DMS153 (cell line): ENCODE measurements around the gene ITGA8.

Experiments used
- DNase-seq: peaks from one replicate; lab custom pipeline; 2025; lab: John Stamatoyannopoulos, UW

Gene ITGA8

DNA sequence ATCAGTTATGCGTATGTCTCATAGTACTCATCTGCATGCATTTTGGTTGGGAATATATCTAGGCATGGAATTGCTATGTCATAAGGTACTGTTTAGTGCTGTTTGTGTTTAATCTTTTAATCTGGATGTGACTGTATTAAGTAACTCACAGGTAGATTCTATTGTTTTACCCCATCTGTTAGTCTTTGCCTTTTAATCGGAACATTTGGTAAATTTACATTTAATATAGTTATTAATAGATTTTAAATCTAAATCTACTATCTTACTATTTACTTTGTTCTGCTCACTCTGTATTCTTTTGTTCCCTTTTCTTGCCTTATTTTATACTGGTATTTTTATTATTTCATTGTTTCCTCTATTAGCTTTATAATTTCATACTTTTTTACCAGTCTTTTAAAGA, 10.6 kb upstream of the ITGA8 start:
- no peak for DNase-seq

GRCh38 chr10:15729890-15730289, 10.2 kb upstream of the ITGA8 start:
- DNase-seq, result no peak

DNA sequence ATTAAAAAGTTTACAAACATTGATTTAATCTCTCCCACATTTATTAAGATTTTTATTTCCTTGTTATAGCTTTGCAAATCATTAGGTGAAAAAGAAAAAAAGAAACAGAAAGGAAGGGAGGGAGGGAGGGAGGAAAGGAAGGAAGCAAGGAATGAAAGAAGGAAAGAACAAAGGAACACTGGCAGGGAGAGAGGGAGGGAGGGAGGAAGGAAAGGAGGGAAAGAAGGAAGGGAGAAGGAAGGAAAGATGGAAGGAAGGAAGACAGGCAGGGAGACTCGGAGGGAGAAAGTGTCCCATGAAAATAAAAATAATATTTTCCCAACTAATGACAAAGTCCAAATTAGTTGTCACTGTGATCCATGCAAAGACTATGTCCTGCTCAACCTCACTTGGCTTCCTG, 6.3 kb upstream of the ITGA8 start:
- no peak for DNase-seq

GRCh38 chr10:15725603-15726002, 5.9 kb upstream of the ITGA8 start:
- DNase-seq, result no peak

DNA sequence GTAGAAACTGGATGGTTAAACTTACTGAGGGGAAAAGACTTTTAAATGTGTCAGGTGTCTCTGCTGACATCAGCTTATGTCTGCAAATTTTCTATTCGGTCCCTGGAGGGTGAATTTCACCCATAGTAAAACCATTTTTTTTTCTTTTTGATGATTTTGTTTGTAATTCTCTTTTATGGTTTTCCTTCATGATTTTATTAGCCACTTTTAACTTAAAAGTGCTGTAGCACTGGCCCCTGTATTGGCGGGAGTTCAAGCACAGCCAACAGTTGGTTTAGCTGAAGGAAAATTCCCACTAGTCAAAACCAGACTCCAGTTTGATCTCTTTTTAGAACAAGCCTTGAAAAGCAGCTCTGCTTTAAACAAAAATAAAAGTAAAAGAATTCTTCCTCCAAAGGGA, 5.0 kb upstream of the ITGA8 start:
- no peak for DNase-seq

DNA sequence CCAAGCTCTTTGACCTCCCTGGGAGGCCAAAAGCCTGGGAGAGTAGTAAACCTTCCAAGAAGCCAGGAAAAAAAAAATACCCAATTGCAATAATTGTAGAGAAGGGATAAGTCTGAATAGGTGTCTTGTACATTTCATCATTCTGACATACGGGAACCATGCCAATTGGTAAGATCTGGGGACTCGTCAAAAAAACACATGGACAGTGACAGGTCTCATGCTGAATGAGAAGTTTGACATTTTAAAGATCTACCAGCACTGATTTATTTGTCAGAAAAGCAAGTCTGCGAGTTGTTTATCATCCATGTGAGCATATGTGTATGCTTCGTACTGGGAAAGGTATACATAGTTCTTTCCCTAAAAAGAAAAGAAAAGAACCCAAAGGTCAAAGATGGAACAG, 4.1 kb upstream of the ITGA8 start:
- no peak for DNase-seq

DNA sequence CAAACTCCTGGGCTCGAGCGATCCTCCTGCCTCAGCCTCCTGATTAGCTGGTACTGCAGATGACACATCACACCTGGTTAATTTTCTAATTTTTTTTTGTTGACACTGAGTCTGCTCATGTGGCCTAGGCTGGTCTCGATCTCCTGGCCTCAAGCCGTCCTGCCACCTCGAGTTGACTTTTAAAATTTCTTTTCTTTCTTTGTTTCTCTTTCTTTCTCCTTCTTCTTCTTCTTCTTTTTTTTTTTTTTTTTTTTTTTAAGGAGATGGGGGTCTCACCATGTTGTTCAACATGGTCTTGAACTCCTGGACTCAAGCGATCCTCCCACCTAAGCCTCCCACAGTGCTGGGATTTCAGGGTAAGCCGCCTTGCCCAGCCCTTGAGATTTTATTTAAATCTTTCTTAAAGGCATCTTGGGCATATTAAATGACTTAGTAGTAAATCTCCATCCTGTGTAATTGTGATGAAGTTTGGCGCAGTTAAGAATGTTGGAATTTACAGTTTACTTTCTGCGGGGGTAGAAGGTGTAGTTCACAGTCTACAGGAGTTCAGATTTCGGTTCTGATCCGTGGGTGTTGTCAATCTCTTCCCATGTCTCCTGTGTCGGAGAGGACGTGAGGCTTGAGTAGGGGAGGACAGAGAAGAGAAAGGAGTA, 1.0 kb upstream of the ITGA8 start:
- no peak for DNase-seq

DNA sequence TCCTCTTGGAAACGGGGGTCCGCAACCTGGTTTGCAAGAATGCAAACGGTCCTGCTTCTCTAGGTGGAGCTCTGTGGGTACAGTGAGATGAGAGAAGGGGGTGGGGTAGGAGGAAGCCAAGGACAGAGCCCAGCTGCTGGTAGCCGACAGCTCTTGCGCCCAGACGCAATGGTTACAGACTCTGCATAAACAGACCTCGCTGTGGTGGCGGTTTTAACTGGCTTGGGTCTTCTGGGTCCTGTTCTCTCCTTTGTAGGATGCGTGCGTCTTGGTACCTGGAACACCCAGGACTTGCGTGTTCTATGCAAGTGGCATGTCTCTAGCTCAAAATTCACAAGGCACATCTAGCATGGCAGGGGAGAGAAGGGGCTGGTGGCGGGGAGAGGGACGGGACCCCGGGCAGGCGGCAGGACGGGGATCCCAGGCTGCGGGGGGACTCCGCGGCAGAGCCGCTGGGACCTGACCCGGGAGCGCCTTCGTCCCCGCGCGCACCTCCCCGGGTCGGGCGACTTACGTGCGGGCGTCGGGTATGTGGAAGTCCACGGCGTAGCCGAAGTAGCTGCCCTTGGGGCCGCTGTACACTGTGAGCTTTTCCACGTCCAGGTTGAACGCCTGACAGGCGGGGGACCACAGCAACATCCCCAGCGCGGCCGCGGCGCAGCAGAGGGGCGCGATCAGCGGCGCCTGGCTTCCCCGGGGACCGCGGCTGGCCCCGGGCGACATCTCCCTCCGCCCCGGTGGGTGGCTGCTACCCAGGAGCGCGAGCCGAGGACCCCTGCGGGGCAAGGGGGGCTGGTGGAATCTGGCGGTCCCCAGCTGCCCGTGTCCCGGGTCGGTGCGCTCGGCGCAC, 448 bp downstream of the ITGA8 start:
- no peak for DNase-seq

DNA sequence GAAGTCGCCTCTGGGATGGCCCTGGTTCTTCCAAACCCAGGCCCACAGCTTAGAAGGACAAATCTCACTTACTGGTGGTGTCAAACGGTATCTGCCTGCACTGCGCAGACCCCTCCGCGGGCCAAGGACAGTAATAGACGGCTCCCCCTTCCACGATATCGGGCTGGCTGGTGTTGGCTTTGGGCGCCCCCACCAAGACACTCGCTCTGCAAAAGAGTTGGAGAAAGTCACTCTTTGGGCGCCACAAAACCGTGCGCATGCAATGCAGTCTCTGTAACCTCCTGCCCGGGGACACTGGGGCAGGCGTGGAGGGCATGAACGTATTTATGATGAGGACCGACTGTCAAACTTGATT, 1.1 kb downstream of the ITGA8 start:
- DNase-seq, result no peak

GRCh38 chr10:15715619-15716227, 4.0 kb downstream of the ITGA8 start:
- no peak for DNase-seq

- DNase-seq, result no peak
Observed at GRCh38 chr10:15714847-15715246, 4.9 kb downstream of the ITGA8 start.

DNA sequence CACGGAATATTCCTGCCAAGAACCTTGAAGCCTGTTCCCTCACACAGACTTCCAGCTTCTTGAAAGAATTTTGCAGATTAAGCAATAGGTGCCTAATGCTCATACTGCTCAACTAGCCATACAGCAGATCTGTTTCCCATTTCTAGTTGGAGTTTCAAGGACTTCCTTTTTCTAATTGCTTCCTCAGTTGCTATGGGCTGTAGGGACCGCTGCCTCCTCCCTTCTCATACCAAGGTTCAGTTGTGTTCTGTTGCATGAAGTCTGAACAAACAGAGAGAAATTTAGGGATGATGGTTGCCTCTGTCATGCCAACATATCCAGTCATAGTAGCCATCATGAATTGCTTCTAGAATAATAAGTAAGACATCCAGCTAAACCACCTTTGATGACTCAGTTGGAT, 6.8 kb downstream of the ITGA8 start:
- DNase-seq, result no peak

DNA sequence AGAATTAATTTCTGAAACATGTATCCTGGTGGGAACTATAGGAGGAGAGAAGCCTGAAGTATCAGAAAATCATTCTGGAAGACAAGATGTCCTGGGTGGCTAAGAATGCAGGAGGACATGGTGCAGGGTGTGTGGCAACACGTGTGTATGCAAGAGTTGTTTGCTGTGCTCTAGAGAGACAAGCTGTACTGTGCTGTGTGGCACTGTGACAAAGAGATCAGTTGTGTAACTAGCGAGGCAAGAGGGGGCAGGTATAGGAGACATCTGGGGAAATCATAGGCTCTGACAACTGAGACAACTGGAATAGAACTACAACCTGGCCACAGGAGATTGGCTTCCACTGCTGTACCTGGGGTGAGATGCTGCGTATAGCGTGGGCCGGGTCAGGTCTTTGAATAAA, 9.3 kb downstream of the ITGA8 start:
- DNase-seq, result no peak

- DNase-seq, result no peak
Observed at GRCh38 chr10:15705298-15705697, 14.4 kb downstream of the ITGA8 start.

GRCh38 chr10:15704581-15704968, 15.1 kb downstream of the ITGA8 start:
- DNase-seq, result no peak

DNA sequence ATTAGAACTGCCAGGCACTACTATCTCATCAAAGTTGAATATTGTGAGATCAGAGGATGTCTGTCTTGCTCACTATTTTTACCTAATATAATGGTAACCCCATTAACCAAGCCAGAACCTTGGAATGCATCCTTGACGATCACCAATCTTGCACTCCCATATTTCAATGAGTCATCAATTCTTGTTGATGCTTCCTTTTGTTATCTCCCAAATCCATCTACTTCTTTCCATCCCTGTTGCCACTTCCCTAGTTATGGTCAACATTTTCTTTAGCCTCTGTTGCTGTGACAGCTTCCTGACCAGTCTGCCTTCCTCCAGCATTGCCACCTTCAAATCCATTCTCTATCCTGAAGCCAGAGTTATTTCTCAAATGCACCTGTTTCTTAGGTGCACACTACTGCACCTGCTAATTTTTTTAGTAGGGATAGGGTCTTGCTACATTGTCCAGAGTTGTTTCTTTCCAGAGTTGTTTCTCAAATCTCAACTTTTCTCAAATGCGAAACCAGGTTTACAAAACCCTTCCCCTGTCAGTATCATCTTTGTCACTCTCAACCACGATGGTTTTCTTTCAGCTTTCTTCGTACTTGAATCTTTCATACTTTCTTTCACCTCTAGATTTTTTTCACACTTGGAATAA, 15.7 kb downstream of the ITGA8 start:
- DNase-seq, result no peak

DNA sequence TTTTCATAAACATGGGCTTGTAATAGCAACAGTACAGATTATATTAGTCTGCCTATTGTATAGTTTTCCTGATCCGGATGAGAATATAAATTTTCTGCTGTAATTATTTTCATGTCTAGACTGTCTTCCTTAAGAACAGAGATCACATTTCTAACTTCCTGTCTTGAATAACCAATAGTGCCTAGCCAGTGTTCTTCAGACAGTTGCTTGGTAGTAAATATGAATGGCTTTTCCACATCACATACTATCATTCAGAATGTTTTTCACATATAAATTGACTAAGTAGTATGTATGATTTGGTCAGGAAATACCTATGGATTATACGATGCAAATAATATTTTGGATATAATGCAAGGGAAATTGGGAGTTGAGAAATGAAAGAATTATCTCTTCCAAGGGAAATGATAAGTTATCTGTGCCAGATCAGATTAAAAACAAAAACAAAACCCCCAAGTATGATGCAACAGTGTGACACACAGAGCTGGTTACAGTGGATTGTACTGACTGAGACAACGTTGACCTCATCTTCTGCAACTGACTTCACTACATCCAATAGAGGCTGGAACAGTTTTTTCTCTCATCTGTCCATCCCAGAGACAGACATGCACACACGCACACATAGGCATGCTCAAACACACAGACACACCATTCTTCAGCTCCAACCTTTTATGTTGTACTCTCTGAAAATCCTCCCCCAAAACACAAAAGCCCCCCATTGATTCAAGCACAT, 16.4 kb downstream of the ITGA8 start:
- no peak for DNase-seq

DNA sequence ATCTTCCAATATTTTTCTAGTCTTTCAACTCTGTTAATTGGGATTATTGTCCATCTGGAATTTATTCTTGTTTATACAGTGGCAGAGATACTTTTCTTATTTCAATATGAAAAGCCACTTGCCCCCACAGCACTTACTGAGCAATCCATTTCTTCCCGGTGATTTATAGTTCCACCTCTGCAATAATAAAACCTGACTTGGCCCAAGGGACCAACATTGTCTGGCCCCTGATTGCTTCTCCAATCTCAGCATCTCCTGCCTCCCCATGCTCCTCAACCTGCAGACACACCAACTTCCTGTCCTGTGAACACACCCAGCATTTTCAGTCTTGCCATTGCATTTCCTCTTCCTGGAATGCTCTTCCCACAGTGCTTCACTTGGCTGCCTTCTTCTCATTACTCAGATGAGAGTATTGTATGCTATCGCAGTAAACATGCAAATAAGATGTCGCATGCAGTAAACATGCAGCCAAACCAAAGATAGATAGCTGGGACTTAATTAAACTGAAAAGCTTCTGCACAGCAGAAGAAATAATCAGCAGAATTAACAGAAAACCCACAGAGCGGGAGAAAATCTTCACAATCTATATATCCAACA, 19.5 kb downstream of the ITGA8 start:
- no peak for DNase-seq

- DNase-seq, result no peak
Observed at GRCh38 chr10:15695852-15696251, 23.9 kb downstream of the ITGA8 start.

DNA sequence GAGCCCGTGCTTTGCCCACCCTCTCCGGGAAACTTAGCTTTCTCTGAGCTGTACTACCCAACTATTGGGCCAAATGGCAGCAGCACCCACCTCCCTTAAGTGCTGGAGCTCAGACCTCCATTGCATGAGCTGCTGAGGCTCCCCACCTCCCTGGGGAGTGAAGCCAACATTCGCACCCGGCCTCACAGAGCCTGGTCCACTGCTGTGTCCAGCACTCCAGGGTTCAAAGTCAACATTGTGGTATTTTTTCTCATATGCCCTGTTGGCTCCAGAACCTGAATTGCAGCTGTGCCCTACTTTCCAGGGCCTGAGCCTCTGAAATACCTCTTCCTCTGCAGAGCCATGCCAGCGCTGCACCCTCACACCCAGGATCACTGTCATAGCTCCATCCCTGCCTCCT, 29.7 kb downstream of the ITGA8 start:
- no peak for DNase-seq

- no peak for DNase-seq
Observed at GRCh38 chr10:15684768-15685167, 35.0 kb downstream of the ITGA8 start.

DNA sequence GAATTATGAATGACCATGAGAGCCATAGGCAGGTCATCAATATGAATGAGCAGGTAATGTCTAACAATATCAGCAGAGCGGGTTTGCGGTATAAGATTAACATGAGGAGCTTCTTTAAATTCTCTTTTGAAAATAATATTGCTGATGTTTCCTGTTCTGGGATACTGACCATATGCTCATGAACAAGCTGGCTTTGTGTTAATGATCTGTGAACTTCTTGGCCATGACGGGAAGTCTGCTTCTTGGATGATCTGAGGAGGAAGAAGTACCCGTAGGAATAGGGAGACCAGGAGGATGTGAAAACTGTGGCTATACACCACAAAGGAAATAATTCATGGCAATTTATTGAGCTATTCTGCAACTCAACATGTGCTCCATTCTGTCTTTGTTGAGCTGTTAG, 38.6 kb downstream of the ITGA8 start:
- no peak for DNase-seq
